Right hindlimb (tissue), 1 donor: ENCODE results near the gene ETFRF1.

ENCODE experiments used
- DNase-seq: peaks from one replicate; pipeline ENCODE4 v3.0.0-alpha.2; 2018

Gene ETFRF1

DNA sequence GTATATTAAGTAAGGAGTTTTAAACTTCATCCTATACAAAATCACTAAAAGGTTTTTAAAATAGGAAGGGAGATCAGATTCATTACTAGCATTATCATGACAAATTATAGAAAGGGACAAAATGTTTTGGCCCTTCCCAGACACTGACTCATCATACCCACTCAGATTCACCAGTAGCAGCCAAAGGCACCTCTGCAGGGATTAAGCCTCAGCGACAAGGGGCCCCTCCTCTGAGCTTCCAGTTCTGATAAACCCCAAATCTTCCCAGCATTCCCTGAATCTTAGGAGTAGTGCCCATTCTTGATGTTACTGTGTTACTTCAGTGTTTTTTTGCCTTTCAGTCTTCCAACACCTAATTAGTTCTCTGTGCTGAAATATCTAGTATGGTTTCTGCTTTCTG lies 41.2 kb downstream of the ETFRF1 start:
- DNase-seq = no peak

DNA sequence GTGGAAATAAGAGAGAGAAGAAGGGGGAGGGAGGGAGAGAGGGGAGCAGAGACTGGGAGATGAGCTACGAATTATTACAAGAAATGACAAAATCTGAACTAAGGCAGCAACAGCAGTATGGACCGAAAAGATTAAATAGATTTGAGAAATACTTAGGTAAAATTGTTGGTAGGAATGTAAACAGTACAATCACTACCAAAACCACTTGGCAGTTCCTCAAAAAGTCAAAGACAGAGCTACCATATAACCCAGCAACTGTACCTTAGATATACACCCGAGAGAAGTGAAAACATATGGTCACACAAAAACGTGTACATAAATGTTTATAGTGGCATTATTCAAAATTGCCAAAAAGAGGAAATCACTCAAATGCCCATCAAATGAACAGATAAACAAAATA lies 41.6 kb downstream of the ETFRF1 start:
- no peak for DNase-seq

DNA sequence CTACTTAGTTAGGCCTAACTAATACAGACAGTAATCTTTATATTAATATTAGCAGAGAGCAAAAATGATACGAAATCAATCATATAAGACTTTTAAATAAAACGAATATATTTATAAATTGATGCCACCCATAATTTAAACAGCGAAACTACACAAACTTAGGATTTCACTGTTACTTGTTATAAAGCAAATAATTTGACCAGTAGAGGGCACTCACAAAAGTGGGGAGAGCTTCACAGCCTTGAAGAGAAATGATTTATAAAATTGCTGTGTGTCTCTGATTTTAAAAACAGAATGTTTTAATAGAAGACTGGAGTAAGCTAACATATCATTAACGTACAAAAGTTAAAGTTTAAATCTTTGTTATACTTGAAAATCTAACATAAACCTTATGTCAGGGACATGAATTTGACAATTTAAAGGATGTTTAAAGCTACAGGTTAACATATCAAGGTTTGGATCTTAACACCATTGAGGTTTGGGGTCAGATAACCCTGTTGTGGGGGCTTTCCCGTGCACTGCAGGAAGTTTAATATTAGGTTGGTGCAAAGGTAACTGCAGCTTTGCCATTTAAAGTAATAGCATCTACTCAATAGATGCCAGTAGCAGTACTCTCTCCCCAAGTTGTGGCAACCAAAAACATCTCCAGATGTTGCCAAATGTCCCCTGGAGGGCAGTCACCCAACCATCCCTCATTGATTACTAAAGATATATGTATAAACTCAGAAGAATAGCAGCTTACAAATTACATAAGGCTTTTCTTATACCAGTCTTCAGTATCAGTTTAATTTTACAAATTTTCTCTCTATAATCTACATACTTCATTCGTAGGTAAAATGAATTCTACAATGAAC lies 46.4 kb downstream of the ETFRF1 start:
- DNase-seq = no peak

DNA sequence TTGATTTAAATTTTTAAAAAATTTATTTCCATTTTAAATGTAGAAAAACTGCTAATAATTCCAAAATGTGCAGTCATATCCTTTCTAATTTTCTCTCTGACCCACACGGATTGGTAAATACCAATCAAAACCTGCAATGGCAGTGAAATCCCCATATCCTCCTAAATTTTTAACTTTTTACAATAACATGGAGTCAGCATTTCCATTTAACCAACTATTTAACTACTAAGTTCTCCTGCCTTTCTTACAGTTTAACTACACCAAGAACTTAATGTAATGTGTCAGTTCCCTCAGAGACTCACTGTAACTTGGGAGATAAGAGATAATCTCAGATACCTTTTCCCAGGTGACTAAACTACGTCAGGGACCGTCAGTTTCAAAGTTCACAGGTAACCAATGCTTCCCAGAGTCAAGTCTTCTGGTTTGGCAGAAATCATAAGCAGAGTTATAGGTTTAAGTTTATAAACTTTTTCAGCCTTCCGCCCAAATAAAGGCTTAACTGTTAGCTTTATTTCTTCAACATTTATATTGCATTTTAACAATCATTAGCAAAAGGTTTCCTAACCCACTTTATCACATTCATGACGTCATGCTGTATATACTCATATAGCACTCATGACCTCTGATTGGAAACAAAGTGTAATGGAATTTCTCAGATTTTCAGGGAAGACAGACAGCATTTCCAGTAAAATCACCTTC lies 48.1 kb downstream of the ETFRF1 start:
- no peak for DNase-seq

DNA sequence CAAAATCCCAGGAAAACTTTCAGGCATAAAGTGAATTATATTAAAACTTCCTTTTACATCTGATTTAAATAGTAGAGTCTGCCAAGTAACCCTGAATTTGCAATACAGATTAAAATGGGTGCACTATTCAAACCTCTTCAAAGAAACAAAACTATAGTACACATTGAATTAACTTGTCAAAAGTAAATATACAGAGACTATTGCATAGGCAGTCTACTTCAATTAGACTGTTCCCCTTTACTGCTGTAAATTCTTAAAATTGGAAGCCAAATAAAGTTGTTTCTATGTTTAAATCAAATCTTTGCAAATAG lies 48.6 kb downstream of the ETFRF1 start:
- no peak for DNase-seq

DNA sequence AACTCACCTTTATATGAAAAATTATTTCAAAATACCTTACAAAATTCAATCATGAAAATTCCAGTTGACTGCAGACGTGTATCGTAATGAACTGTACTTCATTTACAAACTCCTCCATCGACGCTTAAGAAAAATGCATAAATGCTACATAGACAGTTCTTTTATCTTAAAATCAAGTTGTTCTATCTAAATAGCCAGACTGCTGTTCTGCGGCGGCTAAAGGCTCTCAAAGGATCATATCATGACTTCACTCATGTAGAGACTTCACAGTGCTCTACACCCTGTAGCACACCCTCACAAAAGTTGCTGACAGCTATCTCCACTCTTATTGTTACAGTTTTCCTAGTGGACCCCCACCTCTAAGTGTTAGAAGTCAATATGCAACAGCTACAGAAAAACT lies 50.5 kb downstream of the ETFRF1 start:
- DNase-seq = no peak

DNA sequence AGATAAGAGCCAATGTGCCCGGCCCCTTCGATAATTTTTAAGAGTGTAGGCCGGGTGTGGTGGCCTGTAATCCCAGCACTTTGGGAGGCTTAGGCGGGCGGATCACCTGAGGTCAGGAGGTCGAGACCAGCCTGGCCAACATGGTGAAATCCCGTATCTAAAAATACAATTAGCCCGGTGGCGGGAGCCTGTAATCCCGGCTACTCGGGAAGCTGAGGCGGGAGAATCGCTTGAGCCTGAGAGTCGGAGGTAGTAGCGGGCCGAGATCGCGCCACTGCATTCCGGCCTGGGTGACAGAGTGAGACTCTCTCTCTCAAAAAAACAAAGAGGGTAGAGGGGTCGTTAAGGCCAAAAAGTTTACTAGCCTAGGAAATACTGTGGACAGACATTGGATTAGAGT lies 53.1 kb downstream of the ETFRF1 start:
- no peak for DNase-seq

DNA sequence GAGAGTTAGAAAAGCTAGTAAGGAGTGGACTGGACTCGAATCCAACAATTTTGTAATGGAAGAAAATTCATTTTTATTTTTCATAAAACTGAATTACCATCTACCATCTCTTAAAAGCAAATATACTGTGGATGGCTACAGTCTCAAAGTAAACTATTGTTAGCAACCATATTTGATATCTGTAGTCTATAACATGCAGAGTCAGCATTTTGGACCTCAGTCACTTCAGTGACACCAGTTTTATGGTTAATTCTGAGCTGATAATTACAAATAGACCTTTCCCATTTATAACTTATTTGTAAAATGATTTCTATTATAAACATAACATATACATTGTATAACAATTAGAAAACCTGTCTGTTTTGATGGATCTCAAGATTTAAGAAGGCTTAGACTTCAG lies 53.7 kb downstream of the ETFRF1 start:
- no peak for DNase-seq

DNA sequence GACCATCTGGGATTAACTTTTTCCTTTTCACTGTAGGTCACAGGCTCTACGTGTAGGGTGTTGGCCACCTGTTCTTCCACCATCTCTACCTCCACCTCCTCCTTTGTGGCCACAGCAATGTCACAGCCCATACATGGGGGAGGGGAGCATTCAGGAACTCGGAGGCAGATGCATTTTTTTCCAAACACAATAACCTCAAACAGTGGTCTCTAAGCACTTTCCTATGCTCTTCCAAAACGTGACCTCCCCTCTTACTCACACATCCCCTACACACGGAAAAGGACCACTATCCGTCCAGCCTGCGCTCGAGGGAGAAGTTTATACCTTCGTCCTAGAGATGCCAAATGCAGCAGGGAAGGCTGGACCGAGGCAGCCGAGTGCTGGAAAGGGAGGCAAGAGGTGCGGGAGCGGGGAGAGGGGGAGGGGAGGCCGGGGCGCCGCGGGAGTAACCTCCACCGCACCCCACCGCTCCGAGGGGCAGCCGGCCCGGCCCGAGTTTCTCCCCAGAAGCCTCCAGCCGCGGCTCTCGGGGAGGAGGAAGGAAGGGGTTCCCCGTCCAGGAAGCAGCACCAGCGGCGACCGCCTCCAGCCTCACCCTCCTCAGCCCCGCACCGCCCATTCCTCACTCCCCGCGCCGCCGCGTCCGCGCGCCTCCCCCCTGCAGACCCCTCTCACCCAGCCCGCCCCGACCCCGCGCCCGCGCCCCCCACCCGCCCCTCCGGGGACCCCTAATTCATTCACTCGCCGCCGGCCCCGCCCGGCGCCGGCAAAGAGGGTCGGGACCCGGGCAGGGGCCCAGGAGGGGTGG lies 55.1 kb downstream of the ETFRF1 start:
- peak; percentile 71 for DNase-seq

DNA sequence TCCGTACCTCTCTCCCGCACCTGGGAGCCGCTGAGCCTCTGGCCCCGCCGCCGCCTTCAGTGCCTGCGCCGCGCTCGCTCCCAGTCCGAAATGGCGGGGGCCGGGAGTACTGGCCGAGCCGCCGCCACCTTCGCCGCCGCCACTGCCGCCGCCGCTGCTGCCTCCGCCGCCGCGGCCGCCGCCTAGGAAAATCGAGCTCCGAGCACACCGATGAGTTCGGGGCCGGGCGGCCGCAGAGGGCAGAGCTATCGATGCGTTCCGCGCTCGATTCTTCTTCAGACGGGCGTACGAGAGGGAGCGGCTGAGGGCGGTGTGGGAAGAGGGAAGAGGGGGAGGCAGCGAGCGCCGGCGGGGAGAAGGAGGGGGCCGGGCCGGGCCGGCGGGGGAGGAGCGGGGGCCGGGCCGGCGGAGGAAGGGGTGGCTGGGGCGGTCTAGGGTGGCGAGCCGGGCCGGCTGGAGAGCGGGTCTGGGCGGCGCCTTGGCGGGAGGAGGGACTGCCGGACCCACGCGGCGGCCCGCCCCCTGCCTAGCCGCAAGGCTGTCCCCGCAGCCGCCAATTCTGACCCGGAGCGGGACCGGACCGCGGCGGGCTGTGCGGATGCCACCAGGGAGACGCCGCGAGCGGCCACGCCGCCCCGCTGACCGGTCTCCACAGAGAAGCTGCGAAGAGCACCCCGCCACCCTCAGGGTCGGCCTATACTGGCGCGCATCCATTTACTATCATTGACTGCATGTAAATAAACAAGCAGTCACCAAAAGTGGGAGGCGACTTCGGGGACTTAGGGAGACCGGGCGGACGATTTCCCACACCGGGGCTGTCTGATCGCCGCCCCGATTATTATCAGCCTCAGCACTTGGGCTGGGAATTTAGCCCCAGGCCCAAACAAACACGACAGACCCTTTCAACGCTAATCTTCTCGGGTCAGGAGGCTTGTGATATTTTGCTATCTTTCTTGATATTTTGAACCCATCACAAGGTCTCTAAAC lies 56.0 kb downstream of the ETFRF1 start, which contains the start of gene KRAS:
KRAS (minus strand) TSS at position 186 of the 987 bp plus-strand sequence.
- peak; percentile 98 for DNase-seq

DNA sequence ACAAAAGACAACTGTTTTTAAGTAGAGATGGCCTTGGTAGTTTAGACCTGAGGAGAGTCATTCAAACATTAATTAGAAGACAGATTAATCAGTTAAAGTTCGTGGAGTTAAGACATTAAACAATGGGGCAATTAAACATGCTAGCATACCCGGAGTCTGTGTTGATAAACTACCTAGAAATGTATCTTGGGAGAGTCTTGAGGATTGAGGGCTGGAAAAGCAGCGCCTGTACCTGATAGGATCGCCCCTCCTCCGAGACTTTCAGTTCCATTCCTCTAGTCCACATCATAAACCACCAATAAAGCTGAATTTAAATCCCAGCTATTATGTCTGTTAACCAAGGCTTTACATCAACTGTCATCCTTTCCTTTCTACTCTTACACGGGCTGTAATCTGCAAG lies 56.7 kb downstream of the ETFRF1 start:
- DNase-seq = no peak

DNA sequence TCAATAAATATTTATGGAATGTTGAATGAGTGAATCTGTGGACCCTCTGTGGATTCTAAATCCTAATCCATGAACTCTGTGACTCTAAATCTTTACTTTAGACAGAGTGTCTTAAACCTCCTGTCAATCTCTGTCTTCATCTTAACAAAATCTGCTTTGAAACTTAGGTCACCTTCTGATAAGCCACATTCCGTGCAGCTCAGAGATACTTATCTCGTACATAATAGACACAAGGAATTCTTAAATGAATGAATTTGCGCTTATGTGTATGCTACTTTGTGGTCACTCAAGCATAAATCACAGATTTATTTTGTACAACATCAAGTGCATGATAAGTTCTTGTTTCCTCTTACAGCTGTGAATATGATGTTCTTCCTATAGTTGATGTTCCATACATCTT lies 57.9 kb downstream of the ETFRF1 start:
- DNase-seq = no peak

DNA sequence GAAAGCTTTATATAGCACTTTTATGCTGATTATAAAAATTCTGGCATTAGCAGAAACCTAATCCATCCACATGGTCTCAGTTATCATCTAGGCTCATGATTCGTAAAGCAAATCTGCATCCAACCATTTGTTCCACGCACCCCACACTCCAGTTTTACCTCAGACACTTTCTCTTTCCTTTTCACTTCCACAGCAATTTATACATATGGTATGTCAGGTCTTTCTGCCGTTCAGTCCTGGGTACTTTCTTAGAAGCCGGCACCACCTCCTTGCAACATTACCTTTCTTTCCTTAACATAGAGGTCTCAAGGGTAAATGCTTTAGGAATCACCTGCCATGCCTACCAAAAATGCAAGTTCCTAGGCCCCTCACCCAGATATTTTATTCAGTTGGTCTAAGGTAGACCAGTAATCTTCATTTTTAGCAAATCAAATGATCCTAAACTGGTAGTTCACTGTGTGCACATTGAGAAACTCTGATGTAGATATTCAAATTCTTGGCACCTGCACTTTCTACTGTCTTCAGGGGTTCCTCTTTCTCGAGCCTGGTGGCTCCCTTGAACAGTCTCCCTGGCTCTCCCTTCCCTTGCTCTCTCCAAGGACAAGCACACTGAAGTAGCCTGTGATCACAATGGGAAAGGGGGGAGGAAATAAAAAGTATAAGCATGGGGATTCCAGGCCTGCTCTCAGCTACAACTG lies 58.5 kb downstream of the ETFRF1 start:
- no peak for DNase-seq

DNA sequence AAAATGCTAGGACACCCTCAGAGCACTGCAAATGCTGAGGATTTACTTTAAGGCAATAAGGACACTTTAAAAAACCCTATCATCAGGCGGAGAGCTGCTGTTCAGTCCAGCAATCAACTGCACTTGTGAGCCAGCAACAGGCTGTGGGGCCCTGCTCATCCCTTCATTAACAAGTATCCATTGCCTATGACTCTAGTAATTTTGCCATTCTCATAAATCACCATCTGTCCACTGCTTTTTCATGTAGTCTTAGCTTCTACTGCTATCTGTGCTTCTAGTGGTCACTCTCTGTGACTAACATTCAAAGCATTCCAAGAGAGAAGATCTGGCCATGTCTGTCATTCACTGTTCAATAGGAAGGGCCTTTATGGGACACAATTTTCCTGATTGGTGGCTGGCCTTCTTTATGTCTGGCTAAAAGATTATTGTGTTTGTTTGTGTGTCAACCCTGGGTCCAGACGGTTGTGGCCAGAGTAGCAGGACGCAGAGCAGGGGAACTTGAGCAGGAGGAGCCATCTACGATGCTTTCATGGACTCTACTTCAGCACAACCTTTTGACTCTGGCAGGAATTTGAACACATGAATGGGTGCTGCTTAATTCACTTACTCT lies 59.3 kb downstream of the ETFRF1 start:
- DNase-seq = no peak
